ENCODE data around the gene FAN1.

GRCh38 chr15:30905821-30906220 lies 2.1 kb downstream of the FAN1 start:
- TF ChIP-seq TAF1 (IDR thresholded peaks at IDR 0.05; ENCODE audit: borderline replicate concordance, low read depth, low read length) (no peak), POLR2A (IDR thresholded peaks at IDR 0.05; ENCODE audit: low read depth, low read length) (no peak), POLR2AphosphoS5 (IDR thresholded peaks at IDR 0.05; ENCODE audit: low read depth, low read length) (no peak)

Measured in GM12892 (cell line).